ENCODE data around the gene PRDM11.

DNA sequence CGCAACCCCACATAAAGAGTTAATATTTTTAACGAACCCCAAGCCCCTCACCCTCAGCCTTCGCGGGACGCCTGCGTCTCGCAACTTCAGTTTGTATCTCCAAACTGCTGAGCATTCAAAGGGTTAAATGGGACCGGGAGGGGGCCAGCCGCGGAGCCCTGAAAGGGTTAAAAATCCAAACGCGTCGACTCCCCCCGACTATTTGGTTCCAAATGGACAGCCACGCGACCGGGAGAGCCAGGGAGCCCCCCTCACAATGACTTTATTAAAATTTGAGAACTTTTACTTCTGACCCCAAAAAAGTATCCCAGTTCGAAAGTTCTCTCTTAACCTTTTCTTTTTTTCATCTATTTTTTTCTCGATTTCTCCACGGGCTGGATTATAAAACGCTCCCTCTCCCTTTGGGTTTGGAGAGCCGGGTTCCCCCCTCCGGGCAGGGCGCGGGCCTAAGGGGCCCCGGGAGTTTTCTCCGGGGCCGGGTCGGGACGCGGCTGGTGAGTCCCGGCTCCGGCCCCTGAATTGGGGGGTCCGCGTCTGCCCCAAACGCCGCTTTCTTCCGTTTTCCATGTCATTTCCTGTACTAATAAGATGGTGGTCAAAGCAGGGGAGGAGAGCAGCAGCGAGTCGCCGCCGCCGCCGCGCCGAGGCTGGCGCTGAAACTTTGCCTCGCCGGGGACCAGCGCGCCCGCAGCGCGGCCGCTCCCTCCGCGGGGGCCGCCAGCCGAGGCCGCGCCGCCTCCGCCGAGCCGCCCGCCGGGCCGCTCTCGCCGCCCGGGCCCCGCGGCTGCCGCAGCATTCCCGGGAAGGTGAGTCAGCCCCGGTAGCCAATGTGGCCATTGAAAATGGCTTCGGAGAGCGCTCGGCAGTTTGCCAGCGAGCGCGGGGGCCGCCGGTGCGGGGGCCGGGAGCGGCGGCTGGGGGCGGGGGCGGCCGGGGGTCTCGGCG lies at the start of gene PRDM11:
- TF ChIP-seq, protein P1, sequence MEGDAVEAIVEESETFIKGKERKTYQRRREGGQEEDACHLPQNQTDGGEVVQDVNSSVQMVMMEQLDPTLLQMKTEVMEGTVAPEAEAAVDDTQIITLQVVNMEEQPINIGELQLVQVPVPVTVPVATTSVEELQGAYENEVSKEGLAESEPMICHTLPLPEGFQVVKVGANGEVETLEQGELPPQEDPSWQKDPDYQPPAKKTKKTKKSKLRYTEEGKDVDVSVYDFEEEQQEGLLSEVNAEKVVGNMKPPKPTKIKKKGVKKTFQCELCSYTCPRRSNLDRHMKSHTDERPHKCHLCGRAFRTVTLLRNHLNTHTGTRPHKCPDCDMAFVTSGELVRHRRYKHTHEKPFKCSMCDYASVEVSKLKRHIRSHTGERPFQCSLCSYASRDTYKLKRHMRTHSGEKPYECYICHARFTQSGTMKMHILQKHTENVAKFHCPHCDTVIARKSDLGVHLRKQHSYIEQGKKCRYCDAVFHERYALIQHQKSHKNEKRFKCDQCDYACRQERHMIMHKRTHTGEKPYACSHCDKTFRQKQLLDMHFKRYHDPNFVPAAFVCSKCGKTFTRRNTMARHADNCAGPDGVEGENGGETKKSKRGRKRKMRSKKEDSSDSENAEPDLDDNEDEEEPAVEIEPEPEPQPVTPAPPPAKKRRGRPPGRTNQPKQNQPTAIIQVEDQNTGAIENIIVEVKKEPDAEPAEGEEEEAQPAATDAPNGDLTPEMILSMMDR (conservative IDR thresholded peaks at IDR 0.05) = no peak
- TF ChIP-seq EZH2 (IDR thresholded peaks at IDR 0.05; ENCODE audit: low read depth) = no peak

All from PC-9 (cell line).